ENCODE data around the gene ZNF687.

ZNF687 gene

DNA sequence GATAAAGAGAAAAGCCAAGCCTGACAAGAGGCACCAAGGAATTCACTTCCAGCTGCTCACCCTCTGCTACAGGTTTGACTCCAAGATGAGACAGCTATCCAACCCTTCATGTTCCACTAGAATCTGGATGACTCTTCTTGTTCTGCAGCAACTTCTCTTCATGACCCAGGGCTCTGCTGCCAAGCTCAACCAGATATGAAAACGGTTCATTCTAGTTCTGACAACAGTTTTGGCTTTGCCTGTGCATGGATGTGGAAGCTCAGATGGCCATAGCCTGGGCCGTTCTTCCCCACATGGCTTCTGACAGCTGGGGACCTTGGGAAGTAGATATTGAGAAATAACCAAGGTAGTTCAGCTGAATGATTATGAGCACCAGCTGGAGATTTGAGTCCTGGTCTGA lies 31.4 kb downstream of the ZNF687 start:
- TF ChIP-seq, protein P1, sequence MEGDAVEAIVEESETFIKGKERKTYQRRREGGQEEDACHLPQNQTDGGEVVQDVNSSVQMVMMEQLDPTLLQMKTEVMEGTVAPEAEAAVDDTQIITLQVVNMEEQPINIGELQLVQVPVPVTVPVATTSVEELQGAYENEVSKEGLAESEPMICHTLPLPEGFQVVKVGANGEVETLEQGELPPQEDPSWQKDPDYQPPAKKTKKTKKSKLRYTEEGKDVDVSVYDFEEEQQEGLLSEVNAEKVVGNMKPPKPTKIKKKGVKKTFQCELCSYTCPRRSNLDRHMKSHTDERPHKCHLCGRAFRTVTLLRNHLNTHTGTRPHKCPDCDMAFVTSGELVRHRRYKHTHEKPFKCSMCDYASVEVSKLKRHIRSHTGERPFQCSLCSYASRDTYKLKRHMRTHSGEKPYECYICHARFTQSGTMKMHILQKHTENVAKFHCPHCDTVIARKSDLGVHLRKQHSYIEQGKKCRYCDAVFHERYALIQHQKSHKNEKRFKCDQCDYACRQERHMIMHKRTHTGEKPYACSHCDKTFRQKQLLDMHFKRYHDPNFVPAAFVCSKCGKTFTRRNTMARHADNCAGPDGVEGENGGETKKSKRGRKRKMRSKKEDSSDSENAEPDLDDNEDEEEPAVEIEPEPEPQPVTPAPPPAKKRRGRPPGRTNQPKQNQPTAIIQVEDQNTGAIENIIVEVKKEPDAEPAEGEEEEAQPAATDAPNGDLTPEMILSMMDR (IDR thresholded peaks at IDR 0.05; ENCODE audit: low read depth, low read length, missing control alignments): no peak
- H3K4me3 ChIP-seq (ENCODE audit: low read depth, low read length): no peak overlapping the region

DNA sequence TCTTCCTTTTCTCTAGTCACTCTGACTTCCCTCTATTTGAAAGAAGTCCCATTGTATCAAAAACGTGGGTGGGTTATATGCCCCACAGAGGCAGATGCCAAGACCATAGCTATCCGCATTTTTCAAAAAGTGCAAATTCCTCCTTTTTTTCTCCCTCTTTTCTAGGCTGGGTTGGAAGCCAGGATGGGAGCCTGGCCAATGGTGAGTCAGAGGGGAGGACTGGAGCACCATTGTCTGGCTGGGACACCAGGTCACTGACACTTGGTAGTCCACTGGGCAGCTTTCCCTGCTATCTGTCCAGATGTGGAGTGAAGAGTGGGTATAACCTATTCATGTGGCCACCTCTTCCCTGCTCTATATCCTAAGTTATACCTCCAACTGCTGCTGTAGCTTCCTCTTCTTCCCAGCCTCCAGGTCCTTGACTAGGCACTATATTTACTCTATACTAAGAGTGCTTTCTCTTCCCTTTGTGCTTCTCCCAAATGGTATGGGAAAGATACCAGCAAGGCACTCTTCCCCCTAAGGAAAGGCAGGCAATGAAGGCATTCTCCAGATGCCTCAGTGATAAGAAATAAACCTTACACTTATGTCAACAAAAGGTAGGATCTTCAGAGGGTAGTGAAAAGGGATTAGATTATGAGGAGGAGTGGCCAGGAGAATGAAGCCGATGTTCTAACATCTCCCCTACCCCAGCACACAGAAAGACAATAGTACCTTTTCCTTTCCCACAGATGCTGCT lies 32.2 kb downstream of the ZNF687 start:
- TF ChIP-seq, protein P1 (IDR thresholded peaks at IDR 0.05; ENCODE audit: low read depth, low read length, missing control alignments): no peak
- H3K4me3 ChIP-seq (ENCODE audit: low read depth, low read length): no peak overlapping the region
- DNase-seq (ENCODE audit: low read depth): no peak

More for the DNA sequence above, 31.4 kb downstream of the ZNF687 start:
- no peak for DNase-seq (ENCODE audit: low read depth)

DNA sequence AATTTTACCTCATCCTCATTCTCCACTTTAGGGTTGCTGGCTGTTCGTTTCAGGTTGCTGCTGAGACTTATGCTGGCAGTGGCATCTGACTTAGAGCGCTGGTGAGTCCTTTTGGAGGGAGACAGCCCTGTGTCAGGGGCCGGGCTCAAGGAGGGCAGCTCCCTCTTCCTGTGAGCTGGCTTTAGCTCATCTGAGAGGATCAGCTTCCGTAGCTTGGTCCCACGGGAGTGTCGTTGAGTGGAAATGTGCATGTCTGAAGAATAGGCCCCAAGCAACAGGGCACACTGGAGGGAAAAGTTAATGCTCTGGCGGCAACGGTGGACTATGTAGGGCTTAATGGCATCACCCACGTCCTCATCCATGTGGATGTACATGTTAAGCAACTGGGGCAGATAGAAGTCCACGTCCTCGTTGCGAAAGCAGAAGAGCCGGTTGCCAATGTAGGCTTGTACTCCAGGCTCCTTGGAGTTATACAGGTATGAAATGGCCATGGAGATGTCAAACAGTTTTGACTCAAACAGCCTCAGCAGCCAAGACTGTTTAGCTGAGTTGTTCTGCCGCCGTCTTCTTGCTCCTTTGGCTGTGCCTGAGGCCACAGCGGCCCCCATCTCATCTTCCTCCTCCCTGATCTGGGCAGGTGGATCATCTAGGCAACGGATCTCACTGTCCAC lies 33.6 kb downstream of the ZNF687 start:
- no peak overlapping the region for H3K4me3 ChIP-seq (ENCODE audit: low read depth, low read length)
- no peak for DNase-seq (ENCODE audit: low read depth)
- TF ChIP-seq, protein P1 (IDR thresholded peaks at IDR 0.05; ENCODE audit: low read depth, low read length, missing control alignments): no peak

DNA sequence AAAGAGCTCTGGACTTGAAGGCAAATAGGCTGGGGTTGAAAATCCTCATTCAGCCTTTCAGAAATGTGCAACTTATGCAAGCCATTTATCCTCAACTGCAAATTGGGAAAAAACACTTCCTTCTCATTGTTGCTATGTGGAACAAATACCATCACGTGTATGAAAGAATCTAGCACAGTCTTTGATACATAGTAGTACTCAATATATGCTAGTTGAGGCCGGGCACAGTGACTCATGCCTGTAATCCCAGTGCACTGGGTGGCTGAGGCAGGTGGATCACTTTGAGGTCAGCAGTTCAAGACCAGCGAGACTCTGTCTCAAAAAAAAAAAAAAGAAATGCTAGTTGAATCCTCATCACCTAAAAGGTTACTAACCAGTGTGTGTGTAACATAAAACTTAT lies 36.9 kb downstream of the ZNF687 start:
- H3K4me3 ChIP-seq (ENCODE audit: low read depth, low read length): no peak overlapping the region
- no peak for DNase-seq (ENCODE audit: low read depth)
- TF ChIP-seq, protein P1 (IDR thresholded peaks at IDR 0.05; ENCODE audit: low read depth, low read length, missing control alignments): no peak

DNA sequence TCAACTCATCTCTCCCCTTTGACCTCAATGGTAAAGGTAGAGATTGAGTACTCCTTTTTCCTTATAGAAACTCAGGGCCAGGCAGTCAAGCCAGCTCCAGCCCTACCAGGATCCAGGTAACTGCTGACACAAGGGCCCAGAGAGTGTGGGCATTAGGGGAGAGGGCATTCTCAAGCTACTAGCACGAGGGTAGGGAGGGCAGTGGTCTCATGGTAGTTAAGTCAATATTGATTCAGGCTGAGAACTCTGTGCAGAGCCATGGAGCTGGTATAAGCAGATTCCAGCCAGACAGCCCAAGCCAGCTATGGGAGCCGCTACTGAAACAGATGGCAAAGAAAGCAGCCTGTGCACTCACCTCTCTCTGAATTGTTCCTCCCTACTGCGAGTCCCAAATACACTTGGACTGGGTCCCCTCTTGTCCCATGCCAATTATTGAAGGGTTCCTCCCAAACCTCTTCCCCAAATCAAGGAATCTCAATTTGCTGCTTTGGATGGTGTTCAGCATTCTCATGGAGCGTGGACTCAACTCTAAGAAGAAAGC lies 42.4 kb downstream of the ZNF687 start:
- DNase-seq (ENCODE audit: low read depth): no peak
- TF ChIP-seq, protein P1 (IDR thresholded peaks at IDR 0.05; ENCODE audit: low read depth, low read length, missing control alignments): no peak
- H3K4me3 ChIP-seq (ENCODE audit: low read depth, low read length): no peak overlapping the region

DNA sequence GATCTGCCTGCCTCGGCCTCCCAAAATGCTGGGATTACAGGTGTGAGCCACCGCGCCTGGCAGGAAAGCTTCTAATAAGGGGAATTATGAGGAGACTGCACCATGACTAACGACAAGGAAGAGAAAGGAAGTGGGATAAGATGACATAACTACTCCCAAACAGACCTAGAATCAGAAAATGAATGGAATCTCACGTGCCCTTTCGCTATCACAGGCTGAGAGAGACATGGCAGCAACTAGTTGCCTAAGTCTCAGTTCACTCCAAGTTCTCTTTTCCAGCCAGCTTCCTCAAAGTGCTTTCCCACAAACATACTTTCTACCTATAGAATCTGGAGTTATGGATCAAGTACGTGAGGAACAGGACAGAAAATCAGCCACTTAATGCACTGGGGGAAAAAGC lies 43.1 kb downstream of the ZNF687 start:
- H3K4me3 ChIP-seq (ENCODE audit: low read depth, low read length): no peak overlapping the region; the same call in 1 of the 2 replicates
- DNase-seq (ENCODE audit: low read depth): no peak
- TF ChIP-seq, protein P1 (IDR thresholded peaks at IDR 0.05; ENCODE audit: low read depth, low read length, missing control alignments): no peak

Measured in GM12864 (cell line).